GM04504 (cell line): ENCODE measurements around the gene SERPINA3.
"Not testable (repeated sequence)": the region's sequence is repeated elsewhere in the genome, so short reads cannot be mapped to it uniquely, and the experiment has no call there.

Experiments used
- DNase-seq: peaks from one replicate; pipeline ENCODE4 v3.0.0-alpha.2; 2012; ENCODE audit warnings: low read depth

Gene SERPINA3

DNA sequence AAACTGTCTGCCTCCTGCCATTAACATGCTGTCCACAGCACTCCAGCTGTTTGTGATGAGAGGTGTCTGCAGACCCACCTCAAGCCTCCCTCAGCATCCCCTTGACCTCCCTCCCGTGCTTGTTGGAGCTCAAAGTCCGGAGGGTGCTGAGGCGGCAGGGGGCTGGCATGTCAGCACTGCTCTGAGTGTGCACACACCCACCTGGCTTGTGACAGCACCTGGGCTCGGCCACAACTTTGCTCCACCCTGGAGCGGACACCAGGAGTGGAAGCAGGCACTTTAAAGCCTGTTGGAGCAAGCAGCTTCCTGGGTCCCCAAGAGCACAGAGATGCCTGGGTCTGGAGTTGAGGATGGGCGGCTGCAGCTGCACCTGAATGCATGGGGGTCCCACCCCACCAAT is 20.9 kb downstream of the SERPINA3 start:
- no peak for DNase-seq

DNA sequence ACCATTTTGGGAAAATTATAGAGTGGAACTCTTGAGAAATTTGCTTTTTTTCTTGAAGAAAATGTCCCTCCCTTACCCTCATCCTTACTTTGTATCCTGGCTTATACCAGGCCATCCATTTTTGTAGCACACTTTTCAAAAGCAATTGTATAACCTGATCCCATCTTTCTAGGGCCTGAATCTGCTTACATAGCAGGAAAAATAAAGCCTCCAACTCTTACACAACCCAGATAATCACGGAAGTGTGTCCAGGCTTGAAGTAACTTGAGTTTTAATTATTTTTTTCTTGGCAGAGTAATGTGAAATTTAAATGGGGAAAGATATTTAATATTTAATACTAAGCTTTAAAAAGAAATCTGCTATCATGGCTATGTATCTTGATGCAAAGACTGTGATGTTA is 23.0 kb downstream of the SERPINA3 start:
- DNase-seq, result no peak

DNA sequence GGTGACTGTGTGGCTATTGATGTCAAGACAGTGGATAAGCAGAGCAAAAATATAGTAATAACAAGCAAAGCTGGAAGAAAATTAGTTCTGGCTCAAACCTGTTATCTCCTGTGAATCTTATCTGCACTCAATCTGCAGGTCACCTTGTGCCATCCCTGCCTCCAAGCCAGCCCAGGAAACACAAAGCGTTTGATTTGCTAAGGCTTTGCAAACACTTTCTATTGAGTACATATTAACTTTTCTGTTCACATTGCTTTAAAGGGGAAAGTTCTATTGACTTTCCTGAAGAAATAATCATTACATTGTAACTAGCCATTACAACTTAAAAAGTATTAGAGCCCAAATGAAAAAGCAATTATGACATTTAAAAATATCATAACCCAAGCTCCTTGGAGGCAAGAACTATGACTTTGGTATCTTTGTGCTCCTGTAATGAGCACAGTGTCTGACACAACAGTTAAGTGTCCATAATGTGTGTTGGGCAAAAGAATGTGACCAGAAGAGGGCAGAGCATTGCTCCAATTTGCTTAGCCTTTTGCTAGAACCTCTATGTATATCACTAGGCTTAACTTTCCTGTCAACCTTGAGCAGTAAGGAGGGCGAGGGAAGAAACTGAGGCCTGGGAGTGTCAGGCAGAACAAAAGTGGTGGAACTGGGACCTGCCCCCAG is 24.7 kb downstream of the SERPINA3 start:
- no peak for DNase-seq

DNA sequence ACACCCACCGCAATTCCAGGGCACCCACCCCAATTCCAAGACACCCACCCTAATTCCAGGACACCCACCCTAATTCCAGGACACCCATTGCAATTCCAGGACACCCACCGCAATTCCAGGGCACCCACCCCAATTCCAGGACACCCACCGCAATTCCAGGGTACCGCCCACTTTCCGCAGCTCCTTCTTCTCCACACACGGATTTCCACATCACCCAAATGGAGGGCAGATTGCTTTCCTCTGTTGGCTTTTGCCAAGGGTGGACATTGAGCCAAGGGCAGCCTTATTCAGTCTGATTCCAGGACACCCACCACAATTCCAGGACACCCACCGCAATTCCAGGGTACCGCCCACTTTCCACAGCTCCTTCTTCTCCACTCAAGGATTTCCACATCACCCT is 25.6 kb downstream of the SERPINA3 start:
- DNase-seq, result not testable (repeated sequence)

DNA sequence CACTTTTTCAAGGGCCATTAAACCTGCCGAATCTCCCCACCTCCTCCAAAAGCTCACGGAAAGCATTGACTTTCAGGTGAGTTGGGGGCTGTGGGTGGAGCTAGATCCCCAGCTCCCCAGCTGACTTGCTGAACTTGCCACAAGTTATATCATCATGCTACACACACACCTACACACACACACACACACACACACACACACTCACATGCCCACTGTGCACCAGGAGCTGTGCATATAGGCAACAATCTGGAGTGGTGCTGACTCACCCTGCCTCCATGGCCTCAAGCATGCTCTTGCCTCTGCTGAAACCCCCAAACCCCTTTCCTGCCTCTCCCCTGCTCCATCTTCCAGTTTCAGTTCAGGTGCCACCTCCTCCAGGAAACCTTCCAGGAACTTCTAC is 26.1 kb downstream of the SERPINA3 start:
- no peak for DNase-seq

DNA sequence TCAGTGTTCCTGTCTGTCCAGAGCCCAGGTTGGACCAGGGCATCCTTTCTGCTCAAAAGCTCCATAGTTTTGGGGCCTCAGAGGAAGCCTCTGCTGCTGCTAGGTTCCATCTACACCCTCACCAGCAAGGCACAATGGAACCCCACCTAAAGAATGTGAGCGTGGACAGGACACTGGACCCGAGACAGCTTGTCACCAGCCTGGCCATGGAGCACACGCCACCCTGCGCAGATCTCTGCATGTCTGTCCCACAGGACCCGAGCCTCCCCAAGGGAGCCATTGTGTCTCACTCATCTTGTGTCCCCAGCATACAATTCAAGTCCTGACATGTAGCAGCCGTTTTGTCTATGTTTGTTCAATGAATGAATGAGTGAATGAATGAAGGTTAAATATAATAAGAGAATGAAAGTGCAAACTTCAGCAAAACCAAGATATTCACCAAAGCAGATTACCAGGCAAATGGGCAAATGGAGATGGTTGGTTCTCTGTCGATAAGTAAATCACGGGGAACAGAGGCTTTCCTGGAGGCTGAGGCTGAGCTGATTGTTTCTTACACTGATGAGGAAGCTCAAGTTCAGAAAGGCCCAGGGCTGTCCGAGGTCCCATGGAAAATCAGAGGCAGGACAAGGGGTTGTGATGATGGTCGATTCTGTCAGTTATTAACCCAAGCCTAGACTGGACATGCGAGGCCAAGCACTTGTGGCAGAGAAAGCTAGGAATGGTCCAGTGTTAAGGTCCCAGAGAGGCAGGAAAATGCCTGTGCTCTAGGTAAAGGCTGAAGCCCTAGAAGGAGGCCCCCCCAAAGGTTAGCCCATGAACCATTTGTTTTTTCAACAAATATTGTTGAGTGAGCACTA is 27.0 kb downstream of the SERPINA3 start:
- DNase-seq, result no peak

DNA sequence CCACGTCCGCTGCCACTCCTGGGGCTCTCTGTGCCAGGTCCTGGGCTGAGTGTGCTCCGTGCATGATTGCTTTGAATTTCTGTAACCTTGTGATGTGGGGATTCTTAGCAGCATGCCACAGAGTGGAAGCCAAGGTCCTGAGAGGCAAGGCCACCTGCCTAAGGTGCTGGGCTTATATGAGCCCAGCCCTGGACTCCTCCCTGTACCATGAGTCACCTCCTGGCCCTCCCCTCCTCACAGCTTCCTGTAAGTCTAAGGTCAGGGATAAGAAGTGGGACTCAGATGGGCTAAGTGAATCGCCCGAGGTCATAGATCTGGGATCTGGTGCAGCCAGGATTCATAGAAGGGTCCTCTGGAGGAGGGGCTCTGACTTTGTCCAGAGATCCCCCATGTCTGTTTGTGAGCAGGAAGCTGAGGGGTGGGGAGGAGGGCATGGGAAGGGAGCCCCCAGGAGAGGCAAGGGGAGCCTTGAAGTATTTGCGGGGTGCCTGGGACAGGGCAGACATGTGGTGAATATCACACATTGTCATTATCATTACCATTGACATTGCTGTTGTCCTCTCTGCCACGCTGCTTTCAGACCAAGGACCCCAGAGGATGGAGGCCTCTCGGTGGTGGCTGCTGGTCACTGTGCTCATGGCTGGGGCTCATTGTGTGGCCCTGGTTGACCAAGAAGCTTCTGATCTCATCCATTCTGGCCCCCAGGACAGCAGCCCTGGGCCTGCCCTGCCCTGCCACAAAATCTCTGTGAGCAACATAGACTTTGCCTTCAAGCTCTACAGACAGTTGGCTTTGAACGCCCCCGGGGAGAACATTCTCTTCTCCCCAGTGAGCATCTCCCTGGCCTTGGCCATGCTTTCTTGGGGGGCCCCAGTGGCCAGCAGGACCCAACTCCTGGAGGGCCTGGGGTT is 28.8 kb downstream of the SERPINA3 start:
- no peak for DNase-seq

DNA sequence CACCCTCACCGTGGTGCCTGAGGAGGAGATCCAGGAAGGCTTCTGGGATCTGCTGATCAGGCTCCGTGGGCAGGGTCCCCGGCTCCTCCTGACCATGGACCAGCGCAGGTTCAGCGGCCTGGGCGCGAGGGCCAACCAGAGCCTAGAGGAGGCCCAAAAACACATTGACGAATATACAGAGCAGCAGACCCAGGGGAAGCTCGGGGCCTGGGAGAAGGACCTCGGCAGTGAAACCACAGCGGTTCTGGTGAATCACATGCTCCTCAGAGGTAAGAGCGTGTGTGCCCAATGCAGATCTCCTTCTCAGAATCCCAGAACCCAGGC is 29.4 kb downstream of the SERPINA3 start:
- DNase-seq, result no peak

DNA sequence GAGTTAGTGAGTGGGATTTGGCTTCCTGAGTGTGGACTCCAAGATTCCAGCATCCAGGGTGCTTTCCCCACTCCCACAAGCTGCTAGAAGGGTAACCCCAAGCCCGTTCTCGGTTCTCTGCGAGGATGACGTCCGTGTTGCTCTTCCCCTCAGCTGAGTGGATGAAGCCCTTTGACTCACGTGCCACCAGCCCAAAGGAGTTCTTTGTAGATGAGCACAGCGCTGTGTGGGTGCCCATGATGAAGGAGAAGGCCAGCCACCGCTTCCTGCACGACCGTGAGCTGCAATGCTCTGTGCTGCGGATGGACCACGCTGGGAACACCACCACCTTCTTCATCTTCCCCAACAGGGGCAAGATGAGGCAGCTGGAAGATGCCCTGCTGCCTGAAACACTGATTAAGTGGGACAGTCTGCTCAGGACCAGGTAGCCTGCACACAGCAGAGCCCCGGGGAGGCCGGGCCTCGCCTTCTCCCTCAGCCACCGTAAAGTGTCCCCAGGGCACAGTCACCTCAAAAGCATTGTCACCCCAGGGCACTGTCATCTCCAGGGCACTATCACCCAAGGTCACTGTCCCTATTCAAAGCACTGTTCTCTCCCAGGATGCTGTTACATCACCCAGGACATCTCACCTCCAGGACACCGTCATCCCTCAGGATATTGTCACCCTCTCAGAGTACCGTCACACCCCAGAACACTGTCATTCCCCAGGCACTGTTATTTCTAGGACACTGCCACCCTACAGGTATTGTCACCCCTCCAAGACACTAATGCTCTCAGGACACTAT is 31.3 kb downstream of the SERPINA3 start:
- DNase-seq, result no peak

DNA sequence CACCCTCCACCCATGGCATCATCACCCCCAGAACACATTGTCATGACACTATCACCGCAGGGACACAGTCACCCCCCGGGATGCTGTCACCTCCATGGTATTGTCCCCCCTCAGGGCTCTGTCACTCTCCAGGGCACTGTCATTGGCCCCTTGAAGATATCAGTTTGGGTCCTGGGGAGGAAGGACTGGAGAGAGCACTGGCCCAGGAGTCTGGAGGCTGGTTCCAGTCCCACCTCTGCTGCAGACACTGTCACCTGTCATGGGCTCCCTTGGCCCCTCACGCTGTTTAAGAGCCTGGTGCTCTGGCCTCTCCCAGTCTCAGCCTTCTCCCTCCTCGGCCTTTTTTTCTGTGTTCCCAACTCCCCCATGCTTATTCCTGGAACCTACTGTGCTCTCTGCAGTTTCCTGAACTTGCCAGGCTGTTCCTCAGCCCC is 31.9 kb downstream of the SERPINA3 start:
- no peak for DNase-seq

DNA sequence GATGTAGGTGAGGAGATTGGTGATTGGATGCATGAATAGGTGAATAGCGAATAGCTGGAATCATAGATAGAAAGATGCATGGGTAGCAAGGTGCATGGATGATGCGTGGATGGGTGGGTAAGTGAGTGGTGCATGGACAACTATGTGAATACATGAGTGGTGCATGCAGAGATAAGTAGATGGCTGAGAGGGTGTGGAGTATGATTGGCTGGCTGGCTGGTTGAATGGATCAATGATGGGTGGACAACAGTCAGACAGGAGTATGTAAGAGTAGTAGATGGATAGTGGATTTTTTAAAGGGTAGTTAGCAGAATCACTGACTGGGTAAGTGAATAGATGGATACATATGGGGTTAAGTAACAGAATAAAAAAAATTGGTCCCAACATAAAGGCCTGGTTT is 33.9 kb downstream of the SERPINA3 start:
- DNase-seq, result no peak

DNA sequence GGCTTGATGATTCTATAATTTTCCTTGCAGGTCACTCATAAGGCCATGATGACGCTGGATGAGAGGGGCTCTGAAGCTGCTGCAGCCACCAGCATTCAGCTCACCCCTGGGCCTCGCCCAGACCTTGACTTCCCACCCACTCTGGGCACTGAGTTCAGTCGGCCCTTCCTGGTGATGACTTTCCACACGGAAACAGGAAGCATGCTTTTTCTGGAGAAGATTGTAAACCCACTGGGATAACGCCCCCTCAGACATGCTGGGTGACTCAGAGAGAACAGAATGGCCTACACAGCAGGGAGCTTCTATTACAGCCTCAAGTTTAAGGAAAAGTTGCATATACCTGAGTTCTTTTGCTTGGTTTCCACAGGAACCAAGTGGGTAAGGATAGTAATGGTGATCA is 34.3 kb downstream of the SERPINA3 start:
- no peak for DNase-seq

DNA sequence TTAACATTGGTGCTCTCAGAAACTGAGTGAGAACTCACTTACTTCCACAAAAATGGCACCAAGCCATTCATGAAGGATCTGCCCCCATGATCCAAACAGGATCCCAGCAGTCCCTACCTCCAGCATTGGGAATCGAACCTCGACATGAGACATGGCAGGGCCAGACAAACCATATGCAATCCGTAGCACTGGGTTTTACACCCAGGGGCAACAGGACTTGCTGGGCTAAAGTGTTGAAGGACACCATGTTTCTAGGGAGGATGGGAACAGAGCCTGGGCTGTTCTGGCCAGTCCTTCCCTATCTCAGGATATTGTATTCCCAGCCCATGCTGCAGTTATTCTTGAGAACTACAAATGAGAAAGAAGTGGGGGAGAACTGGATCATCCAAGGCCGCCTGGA is 36.6 kb downstream of the SERPINA3 start:
- no peak for DNase-seq

DNA sequence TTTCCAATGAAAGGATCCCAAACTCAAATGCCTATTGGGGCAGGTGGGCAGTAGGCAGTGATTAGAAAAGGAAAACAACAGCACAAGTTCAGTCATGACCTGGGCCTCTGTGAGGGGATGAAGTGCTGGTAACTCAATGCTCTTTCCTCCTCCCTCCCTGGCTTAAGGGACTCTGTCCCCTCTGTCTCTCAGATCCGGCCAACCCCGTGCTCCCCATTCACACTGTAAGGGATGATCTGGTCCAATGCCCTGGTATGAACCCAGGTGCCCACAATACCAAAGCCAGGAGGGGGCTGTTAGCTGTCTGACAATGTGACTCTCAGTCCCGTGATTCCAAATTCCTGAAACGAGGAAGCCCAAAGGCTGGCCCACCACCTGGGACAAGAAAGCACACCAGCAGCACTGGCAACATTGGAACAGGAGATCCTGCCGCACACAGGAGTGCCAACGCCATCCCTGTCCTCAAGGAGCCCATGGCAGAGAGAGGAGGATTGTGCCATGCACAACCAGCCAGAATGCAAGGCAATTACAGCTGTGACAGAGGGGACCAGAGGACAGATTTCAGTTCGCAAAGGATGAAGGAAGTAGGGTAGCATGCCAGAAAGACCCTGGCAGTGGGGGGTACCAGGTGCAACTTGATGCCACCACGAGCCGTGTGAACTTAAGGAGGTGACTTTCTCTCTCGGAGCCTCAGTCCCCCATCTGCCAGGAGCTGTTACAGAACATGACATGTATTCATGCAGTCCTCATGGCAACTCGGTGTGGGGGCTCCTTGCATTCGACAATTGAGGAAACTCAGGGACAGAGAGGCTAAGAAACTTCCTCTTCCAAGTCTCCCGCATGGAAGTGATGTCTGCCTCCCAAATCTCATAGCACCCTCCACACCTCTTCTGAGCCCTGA is 37.6 kb downstream of the SERPINA3 start:
- DNase-seq, result no peak

DNA sequence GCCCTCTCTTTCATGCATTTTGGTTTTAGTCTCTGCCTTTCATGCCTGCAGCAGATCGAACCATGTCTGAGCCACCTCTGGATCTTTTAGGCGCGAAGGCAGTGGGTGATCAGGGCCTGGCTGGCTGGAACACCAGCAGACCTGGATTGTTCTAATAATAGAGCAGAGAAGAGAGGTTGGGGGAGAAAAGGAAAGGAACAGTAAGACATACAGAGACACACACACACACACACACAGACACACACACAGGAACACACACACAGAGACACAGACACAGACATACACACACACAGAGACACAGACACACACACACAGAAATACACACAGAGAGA is 38.2 kb downstream of the SERPINA3 start:
- DNase-seq, result no peak

DNA sequence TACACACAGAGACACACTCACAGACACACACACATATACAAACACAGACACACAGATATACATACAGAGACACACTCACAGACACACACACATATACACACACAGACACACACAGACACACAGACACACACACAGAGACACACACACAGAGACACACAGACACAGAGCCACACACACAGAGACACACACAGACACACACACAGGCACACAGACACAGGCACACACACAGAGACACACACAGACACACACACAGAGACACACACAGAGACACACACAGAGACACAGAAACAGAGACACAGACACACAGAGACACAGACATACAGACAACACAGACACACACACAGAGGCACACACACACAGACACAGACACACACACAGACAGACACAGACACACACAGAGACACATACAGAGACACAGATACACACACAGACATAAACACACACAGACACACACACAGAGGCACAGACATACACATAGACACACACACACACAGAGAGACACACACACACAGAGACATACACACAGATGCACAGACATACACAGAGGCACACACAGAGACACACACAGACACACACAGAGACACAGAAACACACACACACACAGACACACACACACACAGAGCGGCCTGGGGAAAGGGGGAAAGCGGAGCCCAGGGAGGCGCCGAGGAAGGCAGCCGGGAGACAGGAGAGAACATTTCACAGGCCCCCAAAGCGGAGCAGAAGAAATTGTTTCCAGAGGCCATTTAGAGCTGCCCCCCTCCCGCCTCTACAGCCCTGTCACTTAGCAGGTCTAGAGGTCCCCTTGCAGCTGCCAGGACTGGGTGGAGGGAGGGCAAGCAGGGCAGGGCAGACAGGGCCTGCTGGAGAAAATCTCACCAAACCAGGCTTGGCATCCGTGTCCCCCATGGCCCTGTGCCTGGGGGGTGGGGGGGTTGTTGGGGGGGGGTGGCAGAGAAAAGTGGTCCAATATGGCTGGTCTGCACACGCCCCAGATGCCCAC is 38.9 kb downstream of the SERPINA3 start:
- no peak for DNase-seq

DNA sequence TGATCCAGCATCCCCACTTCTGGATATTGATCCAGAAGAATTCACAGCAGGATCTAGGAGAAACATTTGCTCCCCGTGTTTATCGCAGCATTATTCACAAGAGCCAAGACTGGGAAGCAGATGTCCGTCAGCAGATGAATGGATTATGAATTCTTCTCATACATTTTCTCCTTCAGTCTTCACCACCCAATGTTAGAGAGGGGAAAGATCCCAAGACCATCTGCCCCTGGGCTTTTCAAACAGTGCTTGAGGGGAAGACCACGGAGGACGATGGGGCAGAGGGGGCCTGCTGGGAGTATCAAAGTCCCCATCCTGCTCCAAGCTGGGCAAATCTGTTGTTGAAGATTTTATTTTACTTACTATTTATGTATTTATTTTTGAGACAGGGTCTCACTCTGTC is 41.1 kb downstream of the SERPINA3 start:
- no peak for DNase-seq

DNA sequence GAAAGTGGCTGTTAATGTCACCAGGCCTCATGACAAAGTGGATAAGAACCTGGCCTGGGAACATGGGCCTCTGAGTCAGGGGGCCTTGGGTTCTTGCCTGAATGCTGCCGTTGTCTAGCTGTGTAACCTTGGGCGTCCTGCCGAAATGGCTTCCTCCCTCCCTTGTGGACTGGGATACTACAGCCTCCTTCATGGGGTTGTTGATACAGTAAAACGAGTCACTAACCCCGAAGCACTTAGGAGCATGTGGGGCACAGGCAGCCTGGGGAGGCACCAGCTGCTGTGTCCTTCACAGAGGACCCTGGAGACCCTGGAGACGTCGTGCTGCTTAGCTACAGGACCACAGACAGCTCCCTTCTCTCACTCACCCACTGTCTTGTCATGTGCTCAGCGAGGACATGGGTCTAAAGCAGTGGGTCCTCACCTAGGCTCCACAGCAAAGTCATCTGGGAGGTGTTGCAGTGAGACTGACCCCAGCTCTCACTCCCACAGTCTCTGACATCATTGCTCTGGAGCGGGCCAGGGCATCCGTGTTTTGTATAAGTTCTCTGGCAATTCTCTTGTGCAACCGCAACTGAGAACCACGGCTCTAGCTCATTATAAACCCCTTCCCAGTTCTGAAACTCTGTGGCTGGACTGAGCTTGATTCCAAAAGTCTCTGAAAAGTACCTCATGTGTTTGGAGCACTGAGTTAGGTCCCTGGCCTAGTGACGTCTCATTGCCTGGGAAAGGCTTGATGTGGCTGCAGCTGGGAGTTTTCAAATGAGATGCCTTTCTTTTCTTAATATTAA is 42.1 kb downstream of the SERPINA3 start:
- no peak for DNase-seq

DNA sequence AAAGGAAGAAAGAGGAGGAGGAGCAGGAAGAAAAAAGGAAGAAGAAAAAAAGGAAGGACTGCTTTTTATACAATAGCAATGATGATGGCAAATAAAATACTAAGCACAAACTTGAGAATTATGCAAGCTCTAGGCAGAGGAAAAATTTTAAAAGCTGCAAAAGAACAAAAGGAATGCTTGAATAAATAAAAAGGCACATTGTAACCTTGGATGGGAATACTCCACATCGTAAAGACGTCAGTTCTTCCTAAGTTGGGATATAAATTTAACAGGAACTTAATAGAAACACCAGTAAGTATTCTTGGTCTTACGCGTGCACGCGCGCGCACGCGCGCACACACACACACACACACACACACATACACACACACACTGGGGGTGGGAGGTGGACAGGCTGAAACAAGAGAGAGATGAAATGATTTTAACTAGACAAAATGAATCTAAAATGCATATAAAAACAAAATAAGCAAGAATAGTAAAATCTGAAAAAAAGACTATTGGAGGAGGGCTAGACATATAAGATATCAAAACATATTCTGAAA is 43.0 kb downstream of the SERPINA3 start:
- no peak for DNase-seq
